GM19372 (cell line): ENCODE measurements around the gene UHRF1.
"Not testable (repeated sequence)": the region's sequence is repeated elsewhere in the genome, so short reads cannot be mapped to it uniquely, and the experiment has no call there.

ENCODE experiments used
- ATAC-seq: cut with Tn5 transposase; IDR thresholded peaks from one replicate; pipeline ENCODE4 v1.9.1; 2021; ENCODE audit warnings: mild to moderate bottlenecking, low read depth, moderate library complexity; ENCODE audit not compliant: unreplicated experiment

Gene UHRF1

GRCh38 chr19:4909156-4909896, at the start of gene UHRF1:
UHRF1 (plus strand) TSS chr19:4909501; CDS start chr19:4910886, 1,385 bp downstream.
- peak; percentile 7 for ATAC-seq

GRCh38 chr19:4859697-4860096, 49.6 kb upstream of the UHRF1 start:
- no peak for ATAC-seq

GRCh38 chr19:4861147-4861546, 48.2 kb upstream of the UHRF1 start:
- no peak for ATAC-seq

GRCh38 chr19:4866595-4867424, 42.5 kb upstream of the UHRF1 start:
- no peak for ATAC-seq

GRCh38 chr19:4867534-4868285, 41.6 kb upstream of the UHRF1 start, which contains the start of gene PLIN3:
PLIN3 (minus strand) TSS chr19:4867667; CDS start chr19:4861394, 6,273 bp downstream.
- peak; percentile 77 for ATAC-seq

GRCh38 chr19:4868286-4868834, 40.9 kb upstream of the UHRF1 start:
- no peak for ATAC-seq

- no peak for ATAC-seq
These were observed 39.1 kb upstream of the UHRF1 start for GRCh38 chr19:4870025-4870700.

- no peak for ATAC-seq
These were observed 37.6 kb upstream of the UHRF1 start for GRCh38 chr19:4871711-4872110.

GRCh38 chr19:4873930-4874329, 35.4 kb upstream of the UHRF1 start:
- ATAC-seq = no peak

GRCh38 chr19:4877753-4878490, 31.4 kb upstream of the UHRF1 start:
- no peak for ATAC-seq

GRCh38 chr19:4878491-4878968, 30.8 kb upstream of the UHRF1 start:
- ATAC-seq = no peak

- no peak for ATAC-seq
These were observed 30.3 kb upstream of the UHRF1 start for GRCh38 chr19:4879041-4879440.

GRCh38 chr19:4882874-4883273, 26.4 kb upstream of the UHRF1 start:
- not testable (repeated sequence) for ATAC-seq

GRCh38 chr19:4884993-4885392, 24.3 kb upstream of the UHRF1 start:
- ATAC-seq = not testable (repeated sequence)

- ATAC-seq = not testable (repeated sequence)
These were observed 21.5 kb upstream of the UHRF1 start for GRCh38 chr19:4887803-4888202.

- ATAC-seq = no peak
These were observed 20.1 kb upstream of the UHRF1 start for GRCh38 chr19:4889034-4889815.

GRCh38 chr19:4891066-4891465, 18.2 kb upstream of the UHRF1 start:
- no peak for ATAC-seq

GRCh38 chr19:4892962-4893361, 16.3 kb upstream of the UHRF1 start:
- ATAC-seq = not testable (repeated sequence)
